GM19043 (cell line): ENCODE data around the gene VIT.

Experiments used
- ATAC-seq: cut with Tn5 transposase; IDR thresholded peaks from one replicate; pipeline ENCODE4 v1.9.1; 2021; ENCODE audit warnings: low read depth; ENCODE audit not compliant: unreplicated experiment

Gene VIT

GRCh38 chr2:36696533-36696932 lies at the start of gene VIT:
VIT (plus strand) TSS chr2:36696707; CDS start chr2:36716371, 19,664 bp downstream.
- ATAC-seq, result no peak

- peak; percentile 83 for ATAC-seq
Measured at GRCh38 chr2:36650031-36650829, 46.3 kb upstream of the VIT start.

GRCh38 chr2:36653155-36653554 lies 43.4 kb upstream of the VIT start:
- ATAC-seq, result no peak

GRCh38 chr2:36653967-36654694 lies 42.4 kb upstream of the VIT start:
- ATAC-seq, result no peak

- no peak for ATAC-seq
Measured at GRCh38 chr2:36655453-36655852, 41.1 kb upstream of the VIT start.

- ATAC-seq, result no peak
Measured at GRCh38 chr2:36657703-36658102, 38.8 kb upstream of the VIT start.

- ATAC-seq, result no peak
Measured at GRCh38 chr2:36658277-36658748, 38.2 kb upstream of the VIT start.

- no peak for ATAC-seq
Measured at GRCh38 chr2:36659218-36659617, 37.3 kb upstream of the VIT start.

GRCh38 chr2:36659872-36660312 lies 36.6 kb upstream of the VIT start:
- ATAC-seq, result no peak

GRCh38 chr2:36662638-36663037 lies 33.9 kb upstream of the VIT start:
- no peak for ATAC-seq

- ATAC-seq, result no peak
Measured at GRCh38 chr2:36663295-36663694, 33.2 kb upstream of the VIT start.

- ATAC-seq, result peak; percentile 81
Measured at GRCh38 chr2:36663851-36664695, 32.4 kb upstream of the VIT start.

- no peak for ATAC-seq
Measured at GRCh38 chr2:36664696-36665076, 31.8 kb upstream of the VIT start.

GRCh38 chr2:36667931-36668330 lies 28.6 kb upstream of the VIT start:
- no peak for ATAC-seq

- no peak for ATAC-seq
Measured at GRCh38 chr2:36670881-36671595, 25.5 kb upstream of the VIT start.

GRCh38 chr2:36671731-36672130 lies 24.8 kb upstream of the VIT start:
- no peak for ATAC-seq

GRCh38 chr2:36672199-36672598 lies 24.3 kb upstream of the VIT start:
- ATAC-seq, result no peak

GRCh38 chr2:36675579-36676282 lies 20.8 kb upstream of the VIT start:
- ATAC-seq, result no peak

- ATAC-seq, result no peak
Measured at GRCh38 chr2:36676364-36676763, 20.1 kb upstream of the VIT start.

GRCh38 chr2:36677386-36677785 lies 19.1 kb upstream of the VIT start:
- ATAC-seq, result no peak
